T-helper 17 cell (primary cell): ENCODE results near the gene OR5B2. TPM values are rescaled to one million over a fixed set of nuclear protein-coding genes. Genes with fewer than 3 reads are reported as not detected.
"Not testable (repeated sequence)": the region's sequence is repeated elsewhere in the genome, so short reads cannot be mapped to it uniquely, and the experiment has no call there.

Experiments used
- ATAC-seq: fragments of 150-1000 bp; cut with Tn5 transposase; 2 replicates; pipeline ENCODE4 v1.10.0; 2021; ENCODE audit warnings: mild to moderate bottlenecking, moderate library complexity
- DNase-seq, 3 donors: peaks; one replicate each; pipeline versions ENCODE4 v3.0.0 to v3.0.0-alpha.2; 2020 to 2021
- H3K9me3 ChIP-seq: one replicate; pipeline ENCODE4 v1.7.0; 2013; ENCODE audit warnings: low read length, mild to moderate bottlenecking; ENCODE audit not compliant: control insufficient read depth, poor library complexity, severe bottlenecking
- H3K27ac Mint-ChIP-seq: one replicate; pipeline ENCODE4 v1.8.0; 2022; ENCODE audit warnings: mild to moderate bottlenecking, moderate library complexity, mixed read lengths
- H3K27me3 Mint-ChIP-seq: one replicate; pipeline ENCODE4 v1.8.0; 2022; ENCODE audit warnings: mixed read lengths
- H3K36me3 Mint-ChIP-seq: one replicate; pipeline ENCODE4 v1.8.0; 2022; ENCODE audit warnings: low read depth, mixed read lengths
- H3K4me1 Mint-ChIP-seq: one replicate; pipeline ENCODE4 v1.8.0; 2022; ENCODE audit warnings: mild to moderate bottlenecking, mixed read lengths
- H3K4me3 Mint-ChIP-seq: one replicate; pipeline ENCODE4 v1.8.0; 2022; ENCODE audit warnings: mild to moderate bottlenecking, moderate library complexity, mixed read lengths
- total RNA-seq, 4 donors: library from RNA in 2 of 4; stranded (reverse) in 2 of 4; gene quantifications; one replicate each; pipeline ENCODE4 v1.2.3 and lab custom pipeline; 2022 to 2026

OR5B2 gene
- total RNA-seq (not detected), total RNA-seq (lab: John Stamatoyannopoulos, UW) (0 to 0.23 reads per million in 2 donors)

DNA sequence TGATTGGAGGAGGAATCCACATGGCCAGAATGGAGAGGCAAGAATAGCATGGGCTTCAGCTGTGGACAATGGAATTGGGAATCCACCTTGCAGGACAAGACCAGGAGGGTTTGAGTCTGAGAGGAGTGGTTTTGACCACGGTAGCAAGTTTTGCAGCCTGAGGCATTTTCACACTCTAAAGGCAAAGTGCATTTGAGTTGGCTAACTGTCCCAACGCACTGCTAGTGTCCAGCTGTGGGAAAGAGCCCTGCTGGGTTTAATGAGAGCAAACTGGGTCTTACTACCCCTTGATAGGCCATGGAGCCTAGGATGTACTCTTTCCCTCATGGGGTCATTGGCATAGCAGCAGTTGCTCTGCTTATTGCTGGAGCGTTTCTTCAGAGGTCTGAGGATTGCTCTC, at the start of gene OR5B2:
OR5B2 (minus strand) TSS at position 101 of the 400 bp plus-strand sequence. CDS start 4,860 bp downstream, outside the sequence.
- no peak within 1 kb of the TSS for H3K4me3 Mint-ChIP-seq
- H3K27me3 Mint-ChIP-seq = peaks cover 11% of the 10 kb centered on the region
- no peaks in the 10 kb centered on the region for H3K36me3 Mint-ChIP-seq
- no peaks in the 10 kb centered on the region for H3K4me1 Mint-ChIP-seq
- DNase-seq (no peak), ATAC-seq (no peak)
- H3K27ac Mint-ChIP-seq = no peak within 1 kb of the TSS
- H3K9me3 ChIP-seq = no peaks in the 10 kb centered on the region

GRCh38 chr11:58471892-58472291, 44.0 kb upstream of the OR5B2 start:
- no peaks in the 10 kb centered on the region for H3K36me3 Mint-ChIP-seq
- no peak overlapping the region for H3K4me3 Mint-ChIP-seq
- H3K4me1 Mint-ChIP-seq = no peaks in the 10 kb centered on the region
- ATAC-seq (no peak), DNase-seq (no peak)
- H3K9me3 ChIP-seq = peaks cover 3% of the 10 kb centered on the region
- H3K27me3 Mint-ChIP-seq = no peaks in the 10 kb centered on the region
- H3K27ac Mint-ChIP-seq = no peak overlapping the region

DNA sequence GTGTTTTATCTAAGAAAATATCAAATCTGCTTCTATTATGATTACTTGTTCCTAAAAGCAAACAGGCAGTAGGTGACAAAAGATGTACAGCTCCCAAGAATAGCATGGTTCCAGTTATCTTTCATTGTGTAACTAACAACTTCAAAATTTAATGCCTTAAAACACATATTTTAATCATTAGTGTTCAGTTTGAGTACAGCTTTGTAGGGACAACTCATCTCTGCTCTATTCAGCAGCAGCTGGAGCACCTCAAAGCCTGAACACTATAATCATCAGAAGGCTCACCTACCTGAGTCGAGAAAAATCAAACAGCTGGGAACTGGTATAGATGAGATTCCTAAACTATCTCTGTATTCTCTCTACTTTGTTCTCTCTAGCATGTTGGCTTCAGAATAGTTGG, 38.4 kb upstream of the OR5B2 start:
- Mint-ChIP-seq H3K36me3 (no peaks in the 10 kb centered on the region), H3K4me3 (no peak overlapping the region), H3K27me3 (peaks cover 6% of the 10 kb centered on the region), H3K4me1 (no peaks in the 10 kb centered on the region), H3K27ac (no peak overlapping the region)
- DNase-seq (no peak), ATAC-seq (no peak)
- H3K9me3 ChIP-seq = no peaks in the 10 kb centered on the region

DNA sequence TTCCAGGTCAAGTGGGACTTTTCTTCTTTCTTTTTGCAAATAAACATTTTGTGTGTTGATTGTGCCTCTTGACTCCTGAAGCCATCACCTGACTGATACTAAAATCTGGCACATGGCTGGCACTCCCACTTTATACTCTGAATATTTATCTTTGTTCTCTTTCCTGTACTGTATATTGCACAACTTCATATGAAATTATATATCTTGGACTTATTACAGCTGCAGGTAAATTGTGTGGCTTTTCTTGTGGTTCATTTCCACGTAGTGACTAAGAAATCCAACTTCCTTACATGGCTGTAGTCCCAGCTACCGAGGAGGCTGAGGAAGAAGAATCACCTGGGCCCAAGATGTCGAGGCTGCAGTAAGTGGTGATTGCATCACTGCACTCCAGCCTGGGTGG, 37.8 kb upstream of the OR5B2 start:
- no peak for ATAC-seq
- H3K27ac Mint-ChIP-seq = no peak overlapping the region
- no peak for DNase-seq
- H3K4me1 Mint-ChIP-seq = no peaks in the 10 kb centered on the region
- no peaks in the 10 kb centered on the region for H3K9me3 ChIP-seq
- no peaks in the 10 kb centered on the region for H3K36me3 Mint-ChIP-seq
- H3K4me3 Mint-ChIP-seq = no peak overlapping the region
- H3K27me3 Mint-ChIP-seq = peaks cover 6% of the 10 kb centered on the region

- no peak for ATAC-seq
Measured at GRCh38 chr11:58451585-58451984, 23.7 kb upstream of the OR5B2 start.

GRCh38 chr11:58446294-58446693, 18.4 kb upstream of the OR5B2 start:
- ATAC-seq = no peak

More at GRCh38 chr11:58451585-58451984, 23.7 kb upstream of the OR5B2 start:
- H3K4me3 Mint-ChIP-seq = no peak overlapping the region
- no peak for DNase-seq
- H3K36me3 Mint-ChIP-seq = no peaks in the 10 kb centered on the region
- no peaks in the 10 kb centered on the region for H3K27me3 Mint-ChIP-seq
- H3K27ac Mint-ChIP-seq = no peak overlapping the region
- no peaks in the 10 kb centered on the region for H3K9me3 ChIP-seq
- H3K4me1 Mint-ChIP-seq = no peaks in the 10 kb centered on the region

GRCh38 chr11:58444300-58444699, 16.4 kb upstream of the OR5B2 start:
- Mint-ChIP-seq H3K27ac (no peak overlapping the region), H3K36me3 (no peaks in the 10 kb centered on the region), H3K4me3 (no peak overlapping the region), H3K4me1 (no peaks in the 10 kb centered on the region), H3K27me3 (no peaks in the 10 kb centered on the region)
- no peaks in the 10 kb centered on the region for H3K9me3 ChIP-seq
- DNase-seq = no peak
- no peak for ATAC-seq

More at GRCh38 chr11:58446294-58446693, 18.4 kb upstream of the OR5B2 start:
- Mint-ChIP-seq H3K4me1 (no peaks in the 10 kb centered on the region), H3K4me3 (no peak overlapping the region), H3K27ac (no peak overlapping the region), H3K36me3 (no peaks in the 10 kb centered on the region), H3K27me3 (no peaks in the 10 kb centered on the region)
- no peaks in the 10 kb centered on the region for H3K9me3 ChIP-seq
- DNase-seq = no peak

GRCh38 chr11:58442136-58442535, 14.2 kb upstream of the OR5B2 start, which contains the start of gene OR5B12:
OR5B12 (minus strand) TSS chr11:58442236; CDS start chr11:58440151, 2,085 bp downstream.
- no peaks in the 10 kb centered on the region for H3K4me1 Mint-ChIP-seq
- H3K27me3 Mint-ChIP-seq = no peaks in the 10 kb centered on the region
- H3K36me3 Mint-ChIP-seq = peaks cover 2% of the 10 kb centered on the region
- no peaks in the 10 kb centered on the region for H3K9me3 ChIP-seq
- no peak for DNase-seq
- ATAC-seq = no peak
- H3K4me3 Mint-ChIP-seq = no peak within 1 kb of the TSS
- H3K27ac Mint-ChIP-seq = no peak within 1 kb of the TSS

DNA sequence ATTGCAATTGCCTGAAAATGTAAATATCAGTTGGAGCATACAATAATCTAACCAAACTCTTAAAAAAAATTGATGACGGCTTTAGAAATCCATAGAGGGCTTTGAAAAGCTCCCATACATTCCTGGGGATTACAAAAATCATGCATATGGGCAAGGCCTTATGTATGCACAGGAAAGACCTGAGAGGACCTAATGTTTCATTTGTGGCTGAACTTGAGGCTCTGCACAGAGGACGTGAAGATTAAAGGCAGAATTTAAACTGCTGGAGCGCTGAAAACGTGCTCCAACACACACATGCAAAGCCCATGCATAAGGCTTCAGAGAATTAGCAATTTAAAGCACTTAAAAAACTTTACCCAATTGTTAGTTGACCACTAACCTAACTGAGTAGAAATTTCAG, 10.6 kb upstream of the OR5B2 start:
- Mint-ChIP-seq H3K27ac (no peak overlapping the region), H3K4me1 (no peaks in the 10 kb centered on the region), H3K36me3 (peaks cover 2% of the 10 kb centered on the region), H3K27me3 (no peaks in the 10 kb centered on the region), H3K4me3 (no peak overlapping the region)
- H3K9me3 ChIP-seq = no peaks in the 10 kb centered on the region
- DNase-seq = no peak
- ATAC-seq = no peak

DNA sequence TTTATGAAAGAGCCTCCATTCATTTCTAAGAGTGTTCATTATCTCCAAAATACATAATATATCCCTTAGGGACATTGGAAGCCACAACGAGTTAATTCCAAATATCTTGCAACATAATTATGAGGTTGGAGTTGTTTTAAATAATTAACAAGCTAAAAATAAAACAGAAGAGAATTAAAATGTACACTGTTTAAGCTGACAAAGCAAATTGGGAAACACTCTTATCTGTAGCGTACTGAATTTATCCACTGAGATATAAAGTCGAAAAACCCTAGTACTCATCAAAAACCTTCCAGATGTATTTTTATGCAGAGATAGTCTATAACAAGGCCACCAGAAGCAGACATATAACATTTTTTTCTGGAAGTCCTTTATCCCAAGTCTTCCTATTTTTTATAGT, 6.3 kb upstream of the OR5B2 start:
- H3K4me1 Mint-ChIP-seq = no peaks in the 10 kb centered on the region
- no peaks in the 10 kb centered on the region for H3K27me3 Mint-ChIP-seq
- no peak overlapping the region for H3K27ac Mint-ChIP-seq
- ATAC-seq = no peak
- H3K9me3 ChIP-seq = no peaks in the 10 kb centered on the region
- DNase-seq = no peak
- H3K4me3 Mint-ChIP-seq = no peak overlapping the region
- H3K36me3 Mint-ChIP-seq = peaks cover 2% of the 10 kb centered on the region

- no peaks in the 10 kb centered on the region for H3K4me1 Mint-ChIP-seq
- no peaks in the 10 kb centered on the region for H3K9me3 ChIP-seq
- DNase-seq = no peak
- no peak overlapping the region for H3K4me3 Mint-ChIP-seq
- ATAC-seq = no peak
- no peaks in the 10 kb centered on the region for H3K27me3 Mint-ChIP-seq
- no peak overlapping the region for H3K27ac Mint-ChIP-seq
- peaks cover 2% of the 10 kb centered on the region for H3K36me3 Mint-ChIP-seq
Measured at GRCh38 chr11:58433638-58434203, 5.8 kb upstream of the OR5B2 start.

DNA sequence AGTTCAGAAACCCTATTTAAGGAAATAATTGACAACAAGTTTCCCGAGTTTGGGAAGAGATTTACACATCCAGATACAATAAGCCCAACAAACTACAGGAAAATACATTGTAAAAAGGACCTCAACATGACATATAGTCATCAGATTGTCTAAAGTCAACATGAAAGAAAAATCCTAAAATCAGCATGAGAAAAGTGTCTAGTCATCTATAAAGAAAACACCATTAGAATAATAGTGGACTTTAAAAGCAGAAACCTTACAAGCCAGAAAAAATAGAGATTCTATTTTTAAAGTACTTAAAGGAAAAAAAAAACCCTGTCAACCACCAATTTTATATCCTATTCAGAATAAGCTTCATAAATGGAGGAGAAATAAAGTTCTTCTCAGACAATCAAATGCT, 1.4 kb upstream of the OR5B2 start:
- DNase-seq = no peak
- ATAC-seq = no peak
- H3K9me3 ChIP-seq = no peaks in the 10 kb centered on the region
- H3K27ac Mint-ChIP-seq = no peak overlapping the region
- no peak overlapping the region for H3K4me3 Mint-ChIP-seq
- peaks cover 11% of the 10 kb centered on the region for H3K27me3 Mint-ChIP-seq
- no peaks in the 10 kb centered on the region for H3K36me3 Mint-ChIP-seq
- no peaks in the 10 kb centered on the region for H3K4me1 Mint-ChIP-seq

- no peak within 1 kb of the TSS for H3K27ac Mint-ChIP-seq
- H3K4me1 Mint-ChIP-seq = no peaks in the 10 kb centered on the region
- no peaks in the 10 kb centered on the region for H3K9me3 ChIP-seq
- H3K27me3 Mint-ChIP-seq = peaks cover 4% of the 10 kb centered on the region
- H3K36me3 Mint-ChIP-seq = no peaks in the 10 kb centered on the region
- no peak for ATAC-seq
- no peak within 1 kb of the TSS for H3K4me3 Mint-ChIP-seq
- no peak for DNase-seq
Measured at GRCh38 chr11:58406774-58407173, 21.1 kb downstream of the OR5B2 start, which contains the start of gene OR5B3. OR5B3 (minus strand) TSS chr11:58406874; CDS start chr11:58403409, 3,465 bp downstream.

DNA sequence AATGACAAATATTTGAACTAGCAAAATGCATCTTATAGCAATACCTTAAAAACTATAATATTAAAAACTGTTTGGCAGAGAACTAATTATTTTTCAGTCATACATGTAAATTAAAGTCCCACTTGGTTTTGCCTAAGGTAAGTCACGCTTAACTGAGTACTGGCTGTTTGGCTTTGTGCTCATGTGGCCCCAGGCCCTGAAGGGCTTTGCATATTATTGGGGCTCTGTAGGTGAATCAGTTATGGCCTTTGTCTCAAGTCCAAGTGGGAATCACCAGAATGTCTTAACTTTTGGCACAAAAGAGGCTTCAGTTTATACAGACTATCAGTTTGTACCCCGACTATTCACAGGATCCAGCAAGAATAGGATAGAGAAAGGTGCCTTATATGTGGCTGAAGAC, 28.3 kb downstream of the OR5B2 start:
- ATAC-seq, H3K4me3 Mint-ChIP-seq: not testable (repeated sequence)

More for the DNA sequence above, 28.3 kb downstream of the OR5B2 start:
- not testable (repeated sequence) for H3K36me3 Mint-ChIP-seq, H3K27ac Mint-ChIP-seq, H3K4me1 Mint-ChIP-seq, DNase-seq, H3K9me3 ChIP-seq
- peaks cover 13% of the 10 kb centered on the region for H3K27me3 Mint-ChIP-seq
